DOHH2 (cell line): ENCODE measurements around the gene ZNF816.
"Not testable (repeated sequence)": the region's sequence is repeated elsewhere in the genome, so short reads cannot be mapped to it uniquely, and the experiment has no call there.

Experiments used
- H3F3A ChIP-seq: fragments of 200-600 bp; sonication (generic), shearing (Covaris generic); 2 replicates; pipeline ENCODE4 v1.6.0; 2016; ENCODE audit warnings: antibody characterized with exemption, mild to moderate bottlenecking; ENCODE audit not compliant: control insufficient read depth, insufficient read depth
- H3K27ac ChIP-seq: fragments of 200-600 bp; sonication (generic); 2 replicates; pipeline ENCODE4 v1.5.1; 2014; ENCODE audit warnings: low read depth, mild to moderate bottlenecking, low read length, moderate library complexity
- H3K27me3 ChIP-seq: fragments of 200-600 bp; sonication (generic); 2 replicates; pipeline ENCODE4 v1.6.1; 2014; ENCODE audit warnings: mild to moderate bottlenecking, low read length, mixed read lengths; ENCODE audit not compliant: control insufficient read depth
- H3K36me3 ChIP-seq: fragments of 200-600 bp; sonication (generic); 2 replicates; pipeline ENCODE4 v1.6.1; 2014; ENCODE audit warnings: mild to moderate bottlenecking, low read length, moderate library complexity, mixed read lengths; ENCODE audit not compliant: control insufficient read depth
- H3K4me1 ChIP-seq: fragments of 200-600 bp; sonication (generic); 2 replicates; pipeline ENCODE4 v1.6.1; 2014; ENCODE audit warnings: mild to moderate bottlenecking, low read length, mixed read lengths; ENCODE audit not compliant: control insufficient read depth
- H3K4me2 ChIP-seq: fragments of 200-600 bp; sonication (generic); 2 replicates; pipeline ENCODE4 v1.6.0; 2014; ENCODE audit warnings: mild to moderate bottlenecking, low read length, moderate library complexity
- H3K4me3 ChIP-seq: fragments of 200-600 bp; sonication (generic); 2 replicates; pipeline ENCODE4 v1.5.1; 2014; ENCODE audit warnings: mild to moderate bottlenecking, low read length, mixed read lengths
- H3K79me2 ChIP-seq: fragments of 200-600 bp; sonication (generic); 2 replicates; pipeline ENCODE4 v1.6.1; 2014; ENCODE audit warnings: mild to moderate bottlenecking, low read length, mixed read lengths; ENCODE audit not compliant: control insufficient read depth
- H3K9me2 ChIP-seq: fragments of 200-600 bp; sonication (generic); replicated peaks from 2 replicates; pipeline ENCODE4 v1.6.1; 2014; ENCODE audit warnings: mild to moderate bottlenecking, low read length, mixed read lengths; ENCODE audit not compliant: control insufficient read depth
- H3K9me3 ChIP-seq: fragments of 200-600 bp; sonication (generic); 2 replicates; pipeline ENCODE4 v1.6.1; 2014; ENCODE audit warnings: antibody characterized with exemption, low read length, mixed read lengths; ENCODE audit not compliant: control insufficient read depth, insufficient read depth
- H4K20me1 ChIP-seq: fragments of 200-600 bp; sonication (generic); 2 replicates; pipeline ENCODE4 v1.6.0; 2014; ENCODE audit warnings: low read depth, mild to moderate bottlenecking, antibody characterized with exemption, low read length, moderate library complexity; ENCODE audit not compliant: control insufficient read depth, insufficient read depth
- EZH2phosphoT487 ChIP-seq: fragments of 200-600 bp; sonication (generic); IDR thresholded peaks from 2 replicates; pipeline ENCODE4 v1.6.1; 2017; ENCODE audit warnings: borderline replicate concordance, mild to moderate bottlenecking, antibody characterized with exemption, low read length, moderate library complexity, mixed read lengths
- TF ChIP-seq, protein P1 (sequence below): fragments of 200-600 bp; sonication (generic); IDR thresholded peaks from one replicate; pipeline ENCODE4 v1.5.1; 2014; ENCODE audit warnings: antibody characterized with exemption, mild to moderate bottlenecking, low read depth, low read length; ENCODE audit not compliant: poor library complexity, severe bottlenecking

ZNF816 gene

GRCh38 chr19:52943134-52943883 lies 19.4 kb downstream of the ZNF816 start:
- Histone ChIP-seq H3F3A (0 out of 2 replicates have a peak, but pooled peaks cover 4% of the 10 kb centered on the region), H3K4me2 (peak overlapping the region; percentile 95), H3K27ac (no peak overlapping the region), H3K9me2 (no peaks in the 10 kb centered on the region), H3K4me3 (peak overlapping the region; percentile 98), H3K79me2 (peaks cover 35% of the 10 kb centered on the region), H3K4me1 (peaks cover 4% of the 10 kb centered on the region), H3K36me3 (peaks cover 3% of the 10 kb centered on the region), H4K20me1 (no peaks in the 10 kb centered on the region; the same call in 1 of the 2 replicates), H3K9me3 (peaks cover 4% of the 10 kb centered on the region; the same call in 1 of the 2 replicates), H3K27me3 (no peaks in the 10 kb centered on the region)
- TF ChIP-seq, protein P1, sequence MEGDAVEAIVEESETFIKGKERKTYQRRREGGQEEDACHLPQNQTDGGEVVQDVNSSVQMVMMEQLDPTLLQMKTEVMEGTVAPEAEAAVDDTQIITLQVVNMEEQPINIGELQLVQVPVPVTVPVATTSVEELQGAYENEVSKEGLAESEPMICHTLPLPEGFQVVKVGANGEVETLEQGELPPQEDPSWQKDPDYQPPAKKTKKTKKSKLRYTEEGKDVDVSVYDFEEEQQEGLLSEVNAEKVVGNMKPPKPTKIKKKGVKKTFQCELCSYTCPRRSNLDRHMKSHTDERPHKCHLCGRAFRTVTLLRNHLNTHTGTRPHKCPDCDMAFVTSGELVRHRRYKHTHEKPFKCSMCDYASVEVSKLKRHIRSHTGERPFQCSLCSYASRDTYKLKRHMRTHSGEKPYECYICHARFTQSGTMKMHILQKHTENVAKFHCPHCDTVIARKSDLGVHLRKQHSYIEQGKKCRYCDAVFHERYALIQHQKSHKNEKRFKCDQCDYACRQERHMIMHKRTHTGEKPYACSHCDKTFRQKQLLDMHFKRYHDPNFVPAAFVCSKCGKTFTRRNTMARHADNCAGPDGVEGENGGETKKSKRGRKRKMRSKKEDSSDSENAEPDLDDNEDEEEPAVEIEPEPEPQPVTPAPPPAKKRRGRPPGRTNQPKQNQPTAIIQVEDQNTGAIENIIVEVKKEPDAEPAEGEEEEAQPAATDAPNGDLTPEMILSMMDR: no peak
- TF ChIP-seq EZH2phosphoT487: no peak

DNA sequence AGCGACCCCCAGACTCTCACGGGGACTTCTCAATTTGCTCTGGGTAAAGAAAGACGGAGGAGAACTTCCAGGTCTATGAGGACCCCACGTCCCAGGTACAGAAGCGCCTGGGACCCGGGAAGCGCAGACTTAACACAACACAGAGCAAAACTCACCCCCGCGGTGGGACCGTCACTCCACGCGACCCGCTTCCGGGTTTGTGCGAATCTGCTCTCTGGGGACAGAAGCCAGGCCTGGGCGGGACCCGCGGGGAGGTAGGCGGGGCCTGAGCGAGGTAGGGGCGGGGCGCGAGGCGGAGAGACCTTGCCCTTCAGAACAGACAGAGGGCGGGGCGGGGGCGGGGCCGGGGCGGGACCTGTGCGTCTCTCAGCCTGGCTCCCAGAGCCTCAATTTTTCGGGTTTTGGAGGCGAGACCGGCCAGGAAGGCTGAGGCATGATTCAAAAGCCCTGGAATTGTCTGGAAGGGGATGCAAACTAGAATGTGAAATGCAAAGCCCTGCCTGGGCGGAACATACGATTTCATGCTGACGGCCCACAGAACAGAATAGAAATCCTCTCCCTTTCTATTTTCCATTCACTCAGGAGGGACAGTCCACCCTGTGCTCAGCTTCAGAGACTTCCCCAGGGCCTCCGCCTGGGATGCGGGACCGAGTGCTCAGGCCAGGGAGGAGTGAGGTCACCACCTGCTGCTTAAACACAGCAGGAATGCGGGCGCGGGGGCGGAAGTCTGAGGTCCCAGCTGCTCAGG lies 20.1 kb downstream of the ZNF816 start:
- Histone ChIP-seq H3K79me2 (peaks cover 38% of the 10 kb centered on the region), H3K27me3 (no peaks in the 10 kb centered on the region), H3K9me3 (no peaks in the 10 kb centered on the region), H3K4me2 (peak overlapping the region; percentile 97), H3F3A (0 out of 2 replicates have a peak, but pooled peaks cover 4% of the 10 kb centered on the region), H3K4me1 (peaks cover 4% of the 10 kb centered on the region), H3K27ac (peak overlapping the region; percentile 47), H3K36me3 (peaks cover 1% of the 10 kb centered on the region; the same call in 1 of the 2 replicates), H4K20me1 (no peaks in the 10 kb centered on the region; the same call in 1 of the 2 replicates), H3K9me2 (no peaks in the 10 kb centered on the region), H3K4me3 (peak overlapping the region; percentile 98)
- no peak for TF ChIP-seq EZH2phosphoT487
- TF ChIP-seq, protein P1: no peak

DNA sequence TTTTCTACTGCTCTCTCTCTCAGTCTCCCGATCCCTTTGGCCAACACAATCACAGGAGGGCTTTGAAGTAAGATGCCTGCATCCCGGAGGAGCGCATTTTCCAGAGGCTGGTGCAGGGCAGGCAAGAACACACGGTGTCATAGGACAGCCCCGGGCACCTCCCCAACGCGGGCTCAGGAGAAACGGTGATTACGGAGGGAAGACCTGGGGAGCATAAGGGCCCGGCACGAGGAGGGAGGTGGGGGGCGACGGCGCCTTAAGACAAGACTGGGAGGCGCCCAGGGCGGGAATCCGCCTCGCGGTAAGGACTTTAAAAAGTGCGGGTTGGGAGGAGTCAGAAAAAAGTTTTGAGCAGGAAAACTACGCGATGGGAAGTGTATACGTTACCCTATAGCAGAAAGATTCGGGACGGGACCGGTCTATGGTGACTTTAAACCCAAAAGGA lies 20.7 kb downstream of the ZNF816 start:
- TF ChIP-seq EZH2phosphoT487: no peak
- TF ChIP-seq, protein P1: no peak
- Histone ChIP-seq H4K20me1 (no peaks in the 10 kb centered on the region; the same call in 1 of the 2 replicates), H3K4me1 (peaks cover 4% of the 10 kb centered on the region), H3K36me3 (peaks cover 7% of the 10 kb centered on the region), H3K27me3 (no peaks in the 10 kb centered on the region), H3K4me2 (peak overlapping the region; percentile 97), H3K9me2 (no peaks in the 10 kb centered on the region), H3F3A (0 out of 2 replicates have a peak, but pooled peaks cover 4% of the 10 kb centered on the region), H3K4me3 (peak overlapping the region; percentile 98), H3K27ac (peak overlapping the region; percentile 47), H3K79me2 (peaks cover 44% of the 10 kb centered on the region), H3K9me3 (no peaks in the 10 kb centered on the region)

- not testable (repeated sequence) for H4K20me1 ChIP-seq, H3K9me2 ChIP-seq, H3K9me3 ChIP-seq, H3K4me1 ChIP-seq, H3K27me3 ChIP-seq, H3F3A ChIP-seq
- peak overlapping the region; percentile 97 for H3K4me2 ChIP-seq
- peak overlapping the region; percentile 98 for H3K4me3 ChIP-seq
- H3K36me3 ChIP-seq: peaks cover 11% of the 10 kb centered on the region
- peak overlapping the region; percentile 47; the same call in 1 of the 2 replicates for H3K27ac ChIP-seq
- peaks cover 49% of the 10 kb centered on the region for H3K79me2 ChIP-seq
Measured at GRCh38 chr19:52941523-52941922, 21.2 kb downstream of the ZNF816 start.

- Histone ChIP-seq H3K79me2 (peaks cover 50% of the 10 kb centered on the region), H3K4me2 (peak overlapping the region; percentile 97), H3K36me3 (peaks cover 11% of the 10 kb centered on the region)
- H3K4me1 ChIP-seq, H3K27ac ChIP-seq, H3K4me3 ChIP-seq, H3F3A ChIP-seq, H4K20me1 ChIP-seq, H3K27me3 ChIP-seq, H3K9me2 ChIP-seq, H3K9me3 ChIP-seq: not testable (repeated sequence)
Measured at GRCh38 chr19:52940905-52941304, 21.8 kb downstream of the ZNF816 start.
